DOHH2 (cell line): Measurements from ENCODE around the gene MYOF.

Source experiments
- H3F3A ChIP-seq: fragments of 200-600 bp; sonication (generic), shearing (Covaris generic); 2 replicates; pipeline ENCODE4 v1.6.0; 2016; ENCODE audit warnings: antibody characterized with exemption, mild to moderate bottlenecking; ENCODE audit not compliant: control insufficient read depth, insufficient read depth
- H3K27ac ChIP-seq: fragments of 200-600 bp; sonication (generic); 2 replicates; pipeline ENCODE4 v1.5.1; 2014; ENCODE audit warnings: low read depth, mild to moderate bottlenecking, low read length, moderate library complexity
- H3K27me3 ChIP-seq: fragments of 200-600 bp; sonication (generic); 2 replicates; pipeline ENCODE4 v1.6.1; 2014; ENCODE audit warnings: mild to moderate bottlenecking, low read length, mixed read lengths; ENCODE audit not compliant: control insufficient read depth
- H3K36me3 ChIP-seq: fragments of 200-600 bp; sonication (generic); 2 replicates; pipeline ENCODE4 v1.6.1; 2014; ENCODE audit warnings: mild to moderate bottlenecking, low read length, moderate library complexity, mixed read lengths; ENCODE audit not compliant: control insufficient read depth
- H3K4me1 ChIP-seq: fragments of 200-600 bp; sonication (generic); 2 replicates; pipeline ENCODE4 v1.6.1; 2014; ENCODE audit warnings: mild to moderate bottlenecking, low read length, mixed read lengths; ENCODE audit not compliant: control insufficient read depth
- H3K4me2 ChIP-seq: fragments of 200-600 bp; sonication (generic); 2 replicates; pipeline ENCODE4 v1.6.0; 2014; ENCODE audit warnings: mild to moderate bottlenecking, low read length, moderate library complexity
- H3K4me3 ChIP-seq: fragments of 200-600 bp; sonication (generic); 2 replicates; pipeline ENCODE4 v1.5.1; 2014; ENCODE audit warnings: mild to moderate bottlenecking, low read length, mixed read lengths
- H3K79me2 ChIP-seq: fragments of 200-600 bp; sonication (generic); 2 replicates; pipeline ENCODE4 v1.6.1; 2014; ENCODE audit warnings: mild to moderate bottlenecking, low read length, mixed read lengths; ENCODE audit not compliant: control insufficient read depth
- H3K9me2 ChIP-seq: fragments of 200-600 bp; sonication (generic); replicated peaks from 2 replicates; pipeline ENCODE4 v1.6.1; 2014; ENCODE audit warnings: mild to moderate bottlenecking, low read length, mixed read lengths; ENCODE audit not compliant: control insufficient read depth
- H3K9me3 ChIP-seq: fragments of 200-600 bp; sonication (generic); 2 replicates; pipeline ENCODE4 v1.6.1; 2014; ENCODE audit warnings: antibody characterized with exemption, low read length, mixed read lengths; ENCODE audit not compliant: control insufficient read depth, insufficient read depth
- H4K20me1 ChIP-seq: fragments of 200-600 bp; sonication (generic); 2 replicates; pipeline ENCODE4 v1.6.0; 2014; ENCODE audit warnings: low read depth, mild to moderate bottlenecking, antibody characterized with exemption, low read length, moderate library complexity; ENCODE audit not compliant: control insufficient read depth, insufficient read depth
- EZH2phosphoT487 ChIP-seq: fragments of 200-600 bp; sonication (generic); IDR thresholded peaks from 2 replicates; pipeline ENCODE4 v1.6.1; 2017; ENCODE audit warnings: borderline replicate concordance, mild to moderate bottlenecking, antibody characterized with exemption, low read length, moderate library complexity, mixed read lengths
- TF ChIP-seq, protein P1 (sequence below): fragments of 200-600 bp; sonication (generic); IDR thresholded peaks from one replicate; pipeline ENCODE4 v1.5.1; 2014; ENCODE audit warnings: antibody characterized with exemption, mild to moderate bottlenecking, low read depth, low read length; ENCODE audit not compliant: poor library complexity, severe bottlenecking

The MYOF gene

DNA sequence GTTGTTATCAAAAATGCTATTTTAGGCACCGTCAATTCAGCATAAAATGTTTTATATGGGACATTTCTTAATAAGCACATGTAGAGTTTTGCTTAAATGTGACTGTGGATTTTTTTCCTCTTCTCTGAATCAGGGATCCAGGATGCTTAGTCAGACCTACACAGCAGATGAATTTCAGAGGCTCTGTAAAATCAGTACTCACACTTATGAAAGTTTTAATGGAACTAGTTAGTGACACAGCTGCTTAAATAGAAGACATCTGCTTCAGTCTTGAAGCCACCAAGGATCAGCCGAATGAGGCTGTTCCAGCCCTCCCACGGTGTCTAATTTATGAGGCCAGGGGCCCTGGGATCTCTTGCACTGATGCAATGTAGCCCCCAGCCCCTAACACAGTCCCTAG lies 136.0 kb downstream of the MYOF start:
- Histone ChIP-seq H3K27me3 (peaks cover 8% of the 10 kb centered on the region), H3K36me3 (no peaks in the 10 kb centered on the region), H3K4me2 (no peak overlapping the region), H3F3A (no peaks in the 10 kb centered on the region), H3K9me3 (no peaks in the 10 kb centered on the region), H3K4me1 (peaks cover 8% of the 10 kb centered on the region), H3K9me2 (no peaks in the 10 kb centered on the region), H3K79me2 (no peaks in the 10 kb centered on the region), H3K27ac (no peak overlapping the region), H3K4me3 (no peak overlapping the region), H4K20me1 (no peaks in the 10 kb centered on the region)
- TF ChIP-seq, protein P1, sequence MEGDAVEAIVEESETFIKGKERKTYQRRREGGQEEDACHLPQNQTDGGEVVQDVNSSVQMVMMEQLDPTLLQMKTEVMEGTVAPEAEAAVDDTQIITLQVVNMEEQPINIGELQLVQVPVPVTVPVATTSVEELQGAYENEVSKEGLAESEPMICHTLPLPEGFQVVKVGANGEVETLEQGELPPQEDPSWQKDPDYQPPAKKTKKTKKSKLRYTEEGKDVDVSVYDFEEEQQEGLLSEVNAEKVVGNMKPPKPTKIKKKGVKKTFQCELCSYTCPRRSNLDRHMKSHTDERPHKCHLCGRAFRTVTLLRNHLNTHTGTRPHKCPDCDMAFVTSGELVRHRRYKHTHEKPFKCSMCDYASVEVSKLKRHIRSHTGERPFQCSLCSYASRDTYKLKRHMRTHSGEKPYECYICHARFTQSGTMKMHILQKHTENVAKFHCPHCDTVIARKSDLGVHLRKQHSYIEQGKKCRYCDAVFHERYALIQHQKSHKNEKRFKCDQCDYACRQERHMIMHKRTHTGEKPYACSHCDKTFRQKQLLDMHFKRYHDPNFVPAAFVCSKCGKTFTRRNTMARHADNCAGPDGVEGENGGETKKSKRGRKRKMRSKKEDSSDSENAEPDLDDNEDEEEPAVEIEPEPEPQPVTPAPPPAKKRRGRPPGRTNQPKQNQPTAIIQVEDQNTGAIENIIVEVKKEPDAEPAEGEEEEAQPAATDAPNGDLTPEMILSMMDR, result no peak
- TF ChIP-seq EZH2phosphoT487, result no peak

DNA sequence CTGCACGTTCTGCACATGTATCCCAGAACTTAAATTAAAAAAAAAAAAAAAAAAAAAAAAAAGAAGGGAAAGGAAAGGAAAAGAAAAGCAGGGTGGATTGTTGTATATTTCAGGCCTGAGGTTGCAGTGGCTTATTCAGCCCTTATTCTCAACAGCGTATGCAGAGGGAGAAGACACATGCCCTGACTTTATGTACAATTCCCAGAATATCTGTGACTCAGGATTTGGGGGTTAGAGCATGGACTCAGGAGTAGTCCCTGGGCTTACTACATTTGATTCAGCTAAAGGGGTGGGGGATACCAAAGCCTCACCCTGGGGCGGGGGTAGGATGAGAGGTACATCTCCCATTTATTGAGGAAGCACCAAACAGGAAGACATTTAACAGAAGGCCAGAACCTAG lies 137.4 kb downstream of the MYOF start:
- H3K4me3 ChIP-seq, result no peak overlapping the region
- TF ChIP-seq, protein P1, result no peak
- no peak for TF ChIP-seq EZH2phosphoT487
- H3K27ac ChIP-seq, result no peak overlapping the region
- H3F3A ChIP-seq, result no peaks in the 10 kb centered on the region
- H3K36me3 ChIP-seq, result no peaks in the 10 kb centered on the region
- no peaks in the 10 kb centered on the region for H3K9me3 ChIP-seq
- H3K4me2 ChIP-seq, result no peak overlapping the region
- no peaks in the 10 kb centered on the region for H3K79me2 ChIP-seq
- no peaks in the 10 kb centered on the region for H3K9me2 ChIP-seq
- H4K20me1 ChIP-seq, result no peaks in the 10 kb centered on the region
- H3K27me3 ChIP-seq, result peaks cover 7% of the 10 kb centered on the region
- peaks cover 8% of the 10 kb centered on the region for H3K4me1 ChIP-seq

DNA sequence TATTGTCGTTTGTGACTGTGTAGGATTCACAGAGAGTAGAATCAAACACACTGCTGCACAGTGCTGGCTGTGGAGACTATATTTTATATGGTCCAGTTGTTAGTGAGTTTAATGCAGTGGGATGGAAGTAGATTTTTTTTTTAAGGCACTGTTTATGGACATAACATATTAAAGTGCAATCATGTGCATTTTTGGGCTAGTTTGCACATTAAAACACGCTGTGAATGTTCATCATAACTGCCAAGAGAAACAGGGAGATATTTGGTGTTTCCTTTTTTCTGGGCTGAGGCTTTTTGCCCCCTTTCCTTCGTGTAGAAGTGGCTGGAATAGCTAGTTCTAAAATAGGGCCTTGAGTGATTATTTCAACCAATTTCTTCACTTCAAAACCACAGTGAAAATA lies 139.2 kb downstream of the MYOF start:
- Histone ChIP-seq H3K27ac (no peak overlapping the region), H3K4me2 (no peak overlapping the region), H3K4me3 (no peak overlapping the region), H3K9me3 (no peaks in the 10 kb centered on the region), H3K36me3 (no peaks in the 10 kb centered on the region), H3K4me1 (peaks cover 8% of the 10 kb centered on the region), H3F3A (no peaks in the 10 kb centered on the region), H3K9me2 (no peaks in the 10 kb centered on the region), H3K27me3 (peaks cover 11% of the 10 kb centered on the region), H3K79me2 (no peaks in the 10 kb centered on the region), H4K20me1 (no peaks in the 10 kb centered on the region)
- no peak for TF ChIP-seq EZH2phosphoT487
- TF ChIP-seq, protein P1, result no peak

DNA sequence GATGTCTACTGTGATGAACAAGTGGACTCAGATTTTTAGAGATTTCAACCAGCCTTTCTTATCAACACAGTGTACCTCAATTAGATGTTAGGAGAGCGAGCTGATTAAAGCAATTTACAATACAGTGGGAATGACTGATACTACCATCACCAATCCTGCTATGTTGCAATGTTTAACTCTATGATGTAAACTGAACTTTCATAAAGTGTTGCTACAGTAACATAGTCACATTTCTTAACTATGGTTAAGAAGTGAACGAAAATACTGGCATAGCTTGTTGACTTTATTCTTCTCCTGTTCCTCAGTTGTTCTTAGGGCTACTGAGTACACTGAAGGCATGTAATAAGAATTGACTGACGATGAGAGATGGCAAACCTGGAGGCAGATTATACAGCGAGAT lies 139.8 kb downstream of the MYOF start:
- H3K9me2 ChIP-seq, result no peaks in the 10 kb centered on the region
- no peak overlapping the region for H3K4me3 ChIP-seq
- TF ChIP-seq EZH2phosphoT487, result no peak
- TF ChIP-seq, protein P1, result no peak
- no peak overlapping the region for H3K27ac ChIP-seq
- H4K20me1 ChIP-seq, result no peaks in the 10 kb centered on the region
- peaks cover 11% of the 10 kb centered on the region for H3K27me3 ChIP-seq
- no peaks in the 10 kb centered on the region for H3F3A ChIP-seq
- no peaks in the 10 kb centered on the region for H3K36me3 ChIP-seq
- H3K4me1 ChIP-seq, result peaks cover 8% of the 10 kb centered on the region
- no peak overlapping the region for H3K4me2 ChIP-seq
- no peaks in the 10 kb centered on the region for H3K9me3 ChIP-seq
- H3K79me2 ChIP-seq, result no peaks in the 10 kb centered on the region
